ENCODE data around the gene TRRAP. TPM values are rescaled to one million over a fixed set of nuclear protein-coding genes. Genes with fewer than 3 reads are reported as not detected.

The TRRAP gene
- total and polyA plus RNA-seq, 2 of the 8 experiments (the other 6 are each of a cell fraction or from before 2014, with no cell fraction given): 21.7 to 48.6 TPM

GRCh38 chr7:98984126-98984525, 105.8 kb downstream of the TRRAP start (continued):
- no peak for TF ChIP-seq ATF2 (IDR thresholded peaks at IDR 0.05; ENCODE audit: low read length)
- TF ChIP-seq RBBP5 (IDR thresholded peaks at IDR 0.05; ENCODE audit: borderline replicate concordance, low read depth, low read length): no peak
- no peak for TF ChIP-seq SIN3A (conservative IDR thresholded peaks at IDR 0.05 in 1 of 2, IDR thresholded peaks at IDR 0.05 in 1 of 2; ENCODE audit: low read depth in 1 of 2, low read length in 2 of 2)

Data from H1 (cell line).